Measurements from ENCODE around the gene CCDC27. TPM values are rescaled to one million over a fixed set of nuclear protein-coding genes. Genes with fewer than 3 reads are reported as not detected.
A peak's percentile ranks its signal among the peaks of the same experiment; 100 is the strongest.

Gene CCDC27
- total RNA-seq, 4 donors from 2014 or later: 0.13 TPM; not detected in 3

DNA sequence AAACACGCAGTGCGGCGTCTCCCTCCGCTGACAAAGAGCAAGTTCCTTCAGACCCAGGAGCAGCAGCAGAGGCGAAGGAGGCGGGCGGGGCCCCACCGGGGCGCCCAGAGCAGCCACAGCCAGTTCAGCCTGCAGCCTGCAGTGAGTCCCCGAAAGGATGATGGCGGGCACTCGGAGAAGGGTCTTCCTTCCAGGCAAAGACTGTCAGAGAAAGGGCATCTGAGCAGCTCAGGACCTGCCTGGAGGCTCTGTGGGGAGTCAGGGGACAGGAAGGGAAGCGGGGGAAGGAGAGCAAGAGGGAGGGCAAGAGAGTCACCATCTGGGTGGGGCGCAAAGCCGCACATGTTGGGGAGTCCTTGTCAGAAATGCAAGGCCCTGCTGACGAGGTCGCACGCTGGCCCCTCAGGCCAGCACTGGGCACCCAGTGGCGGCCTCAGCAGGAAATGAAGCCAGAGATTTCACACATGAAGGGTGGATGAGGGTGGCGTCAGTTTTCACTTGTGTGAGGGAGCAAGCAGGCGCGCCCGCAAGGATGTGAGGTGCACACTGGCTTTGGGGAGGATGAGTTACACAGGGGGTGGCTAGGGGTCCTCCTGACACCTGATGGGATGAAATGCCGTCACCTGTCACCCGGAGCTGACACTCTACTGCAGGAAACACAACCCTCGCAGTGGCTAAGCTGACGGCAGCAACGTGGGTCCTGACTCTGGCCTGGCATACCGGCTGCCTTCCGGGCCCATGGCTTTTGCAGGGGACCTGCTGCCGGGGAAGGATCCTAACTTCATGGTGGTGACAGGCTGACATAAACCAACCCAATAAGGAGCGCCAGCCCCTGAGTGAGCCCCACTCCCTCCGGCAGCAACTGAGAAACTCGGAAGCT lies 37.4 kb downstream of the CCDC27 start:
- Histone ChIP-seq H3K9me3 (no peaks in the 10 kb centered on the region), H3K4me3 (replicated peaks in 1 of 3) (no peak overlapping the region), H3K4me1 (peaks cover 13 to 16% of the 10 kb centered on the region in 2 donors), H3K27ac (no peak overlapping the region), H3K27me3 (no peaks in the 10 kb centered on the region), H3K36me3 (peaks cover 16 to 32% of the 10 kb centered on the region in 2 donors)
- WGBS, 2 donors: 92 to 94% methylated on average over 22 to 27 of the region's 34 CpGs
- DNase-seq: no peak
- TF ChIP-seq CTCF (IDR thresholded peaks at IDR 0.05): no peak
- intact Hi-C loops (cut with DNase I): loop anchor here (10.0 kb wide), 1 partner anchor 145 kb away; no protein-coding TSS in a partner anchor

GRCh38 chr1:3790500-3790923 lies 38.3 kb downstream of the CCDC27 start:
- intact Hi-C loops (cut with DNase I): loop anchor here (10.0 kb wide), 1 partner anchor 146 kb away; no protein-coding TSS in a partner anchor
- H3K4me3 ChIP-seq (replicated peaks in 1 of 3): no peak overlapping the region
- H3K27ac ChIP-seq: no peak overlapping the region
- H3K36me3 ChIP-seq: peaks cover 9 to 23% of the 10 kb centered on the region in 2 donors
- no peak for TF ChIP-seq CTCF (IDR thresholded peaks at IDR 0.05)
- TF ChIP-seq POLR2A (IDR thresholded peaks at IDR 0.05): no peak
- no peaks in the 10 kb centered on the region for H3K27me3 ChIP-seq
- H3K9me3 ChIP-seq: no peaks in the 10 kb centered on the region
- peaks cover 22 to 24% of the 10 kb centered on the region in 2 donors for H3K4me1 ChIP-seq
- WGBS, 2 donors: 59 to 73% methylated on average over 7 to 10 of the region's 12 CpGs
- DNase-seq: no peak

DNA sequence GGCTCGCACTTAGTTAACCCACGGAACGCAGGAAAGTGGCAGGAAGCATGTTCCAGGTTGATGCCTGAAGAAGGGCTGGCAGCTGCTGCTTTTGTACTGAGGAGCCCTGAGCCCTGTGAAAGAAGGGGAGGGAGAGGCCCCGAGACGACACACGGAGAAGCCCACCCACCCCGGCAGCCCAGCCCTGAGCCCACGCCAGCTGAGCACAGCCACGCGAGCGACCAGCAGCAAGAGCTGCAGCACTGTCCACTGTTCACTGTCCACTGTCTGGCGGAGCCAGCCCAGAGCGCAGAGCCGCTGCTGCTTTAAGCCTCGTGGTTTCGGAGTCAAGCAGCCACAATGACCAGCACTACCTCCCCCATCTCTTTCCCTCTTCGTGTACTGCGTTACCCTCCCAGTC lies 38.7 kb downstream of the CCDC27 start:
- WGBS, 2 donors: 84 to 92% methylated on average over 13 to 18 of the region's 18 CpGs
- no peak for DNase-seq

DNA sequence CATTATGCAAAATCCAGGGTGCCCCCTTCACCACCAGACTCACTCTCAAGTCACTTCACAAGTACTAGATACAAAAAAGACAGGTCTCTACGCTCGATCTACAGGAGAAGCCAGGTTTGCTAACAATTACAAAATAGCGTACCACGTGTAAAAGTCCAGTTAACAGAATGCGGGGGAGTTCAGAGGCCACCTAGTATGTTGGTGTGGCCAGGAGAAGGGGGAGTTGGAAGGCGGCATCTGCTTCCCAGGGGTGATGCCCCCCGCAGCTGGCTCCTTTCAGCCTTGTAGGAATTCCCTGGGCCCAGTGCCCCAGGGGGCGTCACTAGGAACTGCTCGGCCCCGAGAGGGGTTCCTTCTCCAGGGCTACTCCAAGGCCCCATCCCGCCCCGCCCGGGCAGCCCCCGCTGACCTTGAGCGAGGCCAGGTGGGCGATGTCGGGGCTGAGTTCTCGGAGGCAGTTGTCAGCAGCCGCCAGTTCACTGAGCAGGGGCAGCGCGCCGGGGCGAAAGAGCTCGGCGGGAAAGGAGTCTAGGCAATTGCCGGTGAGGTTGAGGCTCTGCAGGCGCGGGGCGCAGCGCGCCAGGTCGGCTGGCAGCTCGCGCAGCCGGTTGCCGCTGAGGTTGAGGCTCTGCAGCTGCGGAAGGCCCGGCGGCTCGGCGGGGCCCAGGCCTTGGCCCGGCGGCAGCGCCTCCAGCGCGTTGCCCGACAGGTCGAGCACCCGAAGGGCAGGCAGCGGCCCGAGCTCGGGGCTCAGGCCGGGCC lies 43.4 kb downstream of the CCDC27 start:
- TF ChIP-seq POLR2A (IDR thresholded peaks at IDR 0.05) (no peak), CTCF (IDR thresholded peaks at IDR 0.05) (no peak)
- Histone ChIP-seq H3K4me1 (peaks cover 26 to 29% of the 10 kb centered on the region in 2 donors), H3K36me3 (no peaks in the 10 kb centered on the region), H3K27ac (peak overlapping the region in 1 of 3 donors; percentile 23), H3K4me3 (replicated peaks in 1 of 3) (peak overlapping the region; percentile 45 to 93 (median 80)), H3K9me3 (no peaks in the 10 kb centered on the region), H3K27me3 (no peaks in the 10 kb centered on the region)
- intact Hi-C loops (cut with DNase I): loop anchor here (5.0 to 10.0 kb wide), 2 partner anchors 68 to 151 kb away; no protein-coding TSS in a partner anchor
- WGBS, 2 donors: 17 to 23% methylated on average over 10 of the region's 53 CpGs
- DNase-seq: no peak

More for the DNA sequence above, 38.7 kb downstream of the CCDC27 start:
- peaks cover 8 to 20% of the 10 kb centered on the region in 2 donors for H3K36me3 ChIP-seq
- no peaks in the 10 kb centered on the region for H3K27me3 ChIP-seq
- H3K4me1 ChIP-seq: peaks cover 25 to 26% of the 10 kb centered on the region in 2 donors
- H3K27ac ChIP-seq: no peak overlapping the region
- intact Hi-C loops (cut with DNase I): loop anchor here (10.0 kb wide), 1 partner anchor 146 kb away; no protein-coding TSS in a partner anchor
- TF ChIP-seq POLR2A (IDR thresholded peaks at IDR 0.05) (no peak), CTCF (IDR thresholded peaks at IDR 0.05) (no peak)
- H3K9me3 ChIP-seq: no peaks in the 10 kb centered on the region
- H3K4me3 ChIP-seq (replicated peaks in 1 of 3): no peak overlapping the region
